Left lung (tissue), 10 donors: ENCODE data around the gene NR2C2AP. TPM values are rescaled to one million over a fixed set of nuclear protein-coding genes. Genes with fewer than 3 reads are reported as not detected.

Experiments
- ATAC-seq: fragments of 200-7000 bp; cut with Tn5 transposase; one replicate; pipeline ENCODE4 v1.9.1; 2020; ENCODE audit warnings: moderate library complexity
- DNase-seq, 4 donors: peaks; one replicate each; pipeline ENCODE4 v3.0.0-alpha.2; 2013 to 2020
- H3K27ac ChIP-seq, 2 donors: fragments of 200-600 bp; sonication (generic) in 1 of 2; one replicate each; pipeline versions ENCODE4 v1.5.0 to v1.8.0; 2020 to 2021
- H3K27me3 ChIP-seq, 2 donors: fragments of 200-600 bp; sonication (generic) in 1 of 2; one replicate each; pipeline versions ENCODE4 v1.5.0 to v1.8.0; 2020 to 2021
- H3K36me3 ChIP-seq, 2 donors: fragments of 200-600 bp; sonication (generic) in 1 of 2; one replicate each; pipeline versions ENCODE4 v1.5.0 to v1.8.0; 2020 to 2021
- H3K4me1 ChIP-seq, 2 donors: fragments of 200-600 bp; one replicate each; pipeline ENCODE4 v1.8.0; 2021
- H3K4me3 ChIP-seq, 2 donors: fragments of 200-600 bp; sonication (generic) in 1 of 2; one replicate each; pipeline versions ENCODE4 v1.5.0 to v1.8.0; 2020 to 2021; ENCODE audit warnings: mild to moderate bottlenecking in 1 of 2
- H3K9me3 ChIP-seq, 2 donors: fragments of 200-600 bp; sonication (generic) in 1 of 2; one replicate each; pipeline versions ENCODE4 v1.5.0 to v1.8.0; 2020 to 2021
- intact Hi-C, 2 donors: fragments of 100-400 bp; cut with DNase I; formaldehyde crosslinking; loops; one replicate each; pipeline versions ENCODE4 v1.11.2 to v1.14.2; 2022
- polyA plus RNA-seq, 6 donors: library from polyadenylated mRNA; unstranded; fragments of 120-200 nt; gene quantifications; one replicate each; pipeline ENCODE4 v1.2.1, GENCODE V29; 2013; ENCODE audit not compliant: insufficient read length in 6 of 6
- total RNA-seq, 2 donors: library from RNA; stranded (reverse); fragmentation: NEBNext Ultra II Directional; extraction: Animal tissue kit (Norgen Biotek cat#: 25700); gene quantifications; one replicate each; pipeline ENCODE4 v1.2.1, GENCODE V29; 2021
- TF ChIP-seq, protein P1 (sequence below), 2 donors: fragments of 200-600 bp; sonication (generic) in 1 of 2; IDR thresholded peaks; one replicate each; pipeline versions ENCODE4 v1.5.0 to v1.8.0; 2021; ENCODE audit warnings: antibody characterized with exemption in 2 of 2
- donor health status: DM: no; HTN: yes; CAD: no.
- donor health status: DM: no; HTN: no; CAD: no.

NR2C2AP gene
- total and polyA plus RNA-seq, 8 donors: 10.4 to 22.3 (median 11.9) TPM

DNA sequence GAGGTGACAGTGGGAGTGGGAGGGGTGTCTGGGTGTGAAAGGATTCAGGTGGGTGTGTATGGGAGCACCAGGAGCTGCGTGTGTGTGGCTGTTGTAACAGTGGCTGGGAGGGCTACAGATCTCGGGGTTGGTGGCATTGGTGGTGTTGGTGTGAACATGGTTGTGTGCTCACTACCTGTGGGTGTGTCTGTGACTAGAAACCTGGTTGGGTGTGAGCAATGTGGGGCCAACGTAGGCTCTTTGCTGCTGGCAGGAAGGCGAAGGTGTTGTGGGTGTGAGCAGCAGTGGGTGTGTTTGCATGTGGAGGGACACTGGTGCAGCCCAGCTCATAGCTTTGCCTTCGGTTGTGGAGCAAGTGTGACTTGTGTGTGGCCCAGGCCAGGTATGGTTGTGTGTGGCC lies 3.7 kb upstream of the NR2C2AP start:
- DNase-seq (no peak), ATAC-seq (no peak)
- Histone ChIP-seq H3K9me3 (no peaks in the 10 kb centered on the region), H3K27ac (no peak overlapping the region), H3K36me3 (peaks cover 0 to 2% of the 10 kb centered on the region in 2 donors), H3K4me3 (no peak overlapping the region), H3K27me3 (peaks cover 11 to 48% of the 10 kb centered on the region in 2 donors), H3K4me1 (peaks cover 4 to 11% of the 10 kb centered on the region in 2 donors)
- intact Hi-C loops: no loop called here
- TF ChIP-seq, protein P1, sequence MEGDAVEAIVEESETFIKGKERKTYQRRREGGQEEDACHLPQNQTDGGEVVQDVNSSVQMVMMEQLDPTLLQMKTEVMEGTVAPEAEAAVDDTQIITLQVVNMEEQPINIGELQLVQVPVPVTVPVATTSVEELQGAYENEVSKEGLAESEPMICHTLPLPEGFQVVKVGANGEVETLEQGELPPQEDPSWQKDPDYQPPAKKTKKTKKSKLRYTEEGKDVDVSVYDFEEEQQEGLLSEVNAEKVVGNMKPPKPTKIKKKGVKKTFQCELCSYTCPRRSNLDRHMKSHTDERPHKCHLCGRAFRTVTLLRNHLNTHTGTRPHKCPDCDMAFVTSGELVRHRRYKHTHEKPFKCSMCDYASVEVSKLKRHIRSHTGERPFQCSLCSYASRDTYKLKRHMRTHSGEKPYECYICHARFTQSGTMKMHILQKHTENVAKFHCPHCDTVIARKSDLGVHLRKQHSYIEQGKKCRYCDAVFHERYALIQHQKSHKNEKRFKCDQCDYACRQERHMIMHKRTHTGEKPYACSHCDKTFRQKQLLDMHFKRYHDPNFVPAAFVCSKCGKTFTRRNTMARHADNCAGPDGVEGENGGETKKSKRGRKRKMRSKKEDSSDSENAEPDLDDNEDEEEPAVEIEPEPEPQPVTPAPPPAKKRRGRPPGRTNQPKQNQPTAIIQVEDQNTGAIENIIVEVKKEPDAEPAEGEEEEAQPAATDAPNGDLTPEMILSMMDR (IDR thresholded peaks at IDR 0.05): no peak

DNA sequence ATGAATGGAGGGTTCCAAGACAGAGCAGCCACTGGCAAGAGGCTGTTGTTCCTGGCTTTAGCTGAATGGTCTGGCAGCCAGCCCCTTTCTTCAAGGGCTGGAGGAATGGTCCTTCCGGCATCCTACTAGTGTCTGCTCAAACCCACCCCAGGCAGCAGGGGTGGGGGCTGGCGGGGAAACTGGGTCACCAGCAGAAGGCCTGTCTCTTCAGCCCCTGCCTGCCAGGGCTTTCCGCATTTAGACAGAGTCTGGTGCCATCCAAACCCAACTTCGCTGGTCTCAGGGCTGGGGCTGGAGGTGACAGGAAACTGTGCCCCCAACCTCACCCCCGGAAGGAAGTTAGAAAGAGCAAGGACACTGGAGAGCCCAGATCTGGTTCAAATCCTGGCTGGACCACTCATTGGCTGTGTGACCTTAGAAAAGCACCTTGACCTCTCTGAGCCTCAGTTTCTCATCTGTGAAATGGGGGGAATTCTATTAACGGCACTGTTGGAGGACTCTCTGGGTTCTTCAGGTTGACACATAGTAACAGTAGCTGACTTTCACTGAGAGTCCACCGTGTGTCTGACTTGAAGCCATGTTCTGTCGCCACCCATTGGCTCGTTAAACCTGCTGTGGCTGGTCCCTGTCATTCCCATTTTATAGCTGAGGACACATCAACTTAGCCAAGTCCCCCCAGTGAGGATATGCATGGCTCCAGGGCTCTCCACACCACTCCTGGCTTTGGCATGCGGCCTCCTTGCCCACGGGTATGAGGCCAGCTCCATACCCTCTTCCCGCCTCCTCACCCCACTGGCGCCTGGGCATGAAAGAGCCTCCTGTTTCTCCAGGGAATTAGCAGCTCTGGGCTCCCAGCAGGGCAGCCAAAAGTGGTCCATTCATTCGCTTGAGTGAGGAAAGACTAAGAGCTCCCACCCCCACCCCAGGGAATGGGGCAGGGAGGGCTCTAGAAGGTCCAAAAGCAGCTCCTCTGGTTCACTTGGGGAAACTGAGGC lies 2.5 kb upstream of the NR2C2AP start:
- intact Hi-C loops: no loop called here

DNA sequence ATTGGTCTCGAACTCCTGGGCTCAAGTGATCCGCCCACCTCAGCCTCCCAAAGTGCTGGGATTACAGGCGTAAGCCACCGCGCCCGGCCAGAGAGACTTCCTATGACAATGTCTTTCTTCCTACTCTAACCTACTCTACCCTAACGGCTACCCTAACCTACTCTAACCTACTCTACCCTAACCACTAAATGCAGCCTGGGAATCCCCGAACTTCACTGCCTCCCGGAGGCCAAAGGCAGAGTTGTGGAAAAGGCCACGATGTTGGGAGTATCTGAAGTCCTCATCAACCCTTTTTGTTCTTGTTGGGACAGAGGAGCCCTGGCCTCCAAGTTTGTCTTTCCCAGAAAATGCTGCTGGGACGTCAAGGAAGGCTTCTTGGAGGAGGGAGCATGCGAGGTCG lies 967 bp upstream of the NR2C2AP start:
- ATAC-seq (no peak), DNase-seq (no peak)
- TF ChIP-seq, protein P1 (IDR thresholded peaks at IDR 0.05): no peak
- Histone ChIP-seq H3K27ac (no peak overlapping the region), H3K4me3 (no peak overlapping the region), H3K9me3 (no peaks in the 10 kb centered on the region), H3K4me1 (peaks cover 4 to 13% of the 10 kb centered on the region in 2 donors), H3K27me3 (peaks cover 0 to 21% of the 10 kb centered on the region in 2 donors), H3K36me3 (peaks cover 0 to 22% of the 10 kb centered on the region in 2 donors)
- intact Hi-C loops: no loop called here

More for the DNA sequence above, 2.5 kb upstream of the NR2C2AP start:
- no peak for ATAC-seq
- Histone ChIP-seq H3K4me1 (peaks cover 4 to 13% of the 10 kb centered on the region in 2 donors), H3K27ac (no peak overlapping the region), H3K4me3 (no peak overlapping the region), H3K36me3 (peaks cover 0 to 9% of the 10 kb centered on the region in 2 donors), H3K9me3 (no peaks in the 10 kb centered on the region), H3K27me3 (peaks cover 0 to 36% of the 10 kb centered on the region in 2 donors)
- TF ChIP-seq, protein P1 (IDR thresholded peaks at IDR 0.05): no peak
- DNase-seq: peak in 1 of 4 donors; percentile 37

DNA sequence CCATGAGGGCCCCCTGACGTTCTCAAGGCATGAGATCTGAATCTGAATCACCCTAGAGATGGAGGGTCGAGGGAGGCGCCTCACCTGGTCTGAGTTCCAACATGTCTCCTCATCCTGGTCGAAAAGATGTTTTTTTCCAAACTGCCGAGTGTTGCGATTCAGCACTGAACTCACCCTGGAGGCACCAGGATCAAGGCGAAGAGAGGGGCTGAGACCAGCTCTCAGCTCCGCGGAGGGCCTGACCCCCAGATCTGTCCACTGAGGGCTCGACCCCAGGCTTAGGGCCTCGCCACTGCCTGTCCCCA lies 555 bp downstream of the NR2C2AP start:
- no peaks in the 10 kb centered on the region for H3K9me3 ChIP-seq
- intact Hi-C loops: no loop called here
- TF ChIP-seq, protein P1 (IDR thresholded peaks at IDR 0.05): no peak
- H3K4me3 ChIP-seq: peak overlapping the region; percentile 60 to 82
- peaks cover 4 to 13% of the 10 kb centered on the region in 2 donors for H3K4me1 ChIP-seq
- H3K27ac ChIP-seq: peak overlapping the region in 1 of 2 donors; percentile 82
- no peak for ATAC-seq
- peaks cover 0 to 9% of the 10 kb centered on the region in 2 donors for H3K27me3 ChIP-seq
- DNase-seq: no peak
- peaks cover 0 to 37% of the 10 kb centered on the region in 2 donors for H3K36me3 ChIP-seq
